CD4-positive, alpha-beta T cell treated with Interleukin-21 for 1 hour (primary cell): ENCODE measurements around the gene USP44.
"Not testable (repeated sequence)": the region's sequence is repeated elsewhere in the genome, so short reads cannot be mapped to it uniquely, and the experiment has no call there.

Experiments
- DNase-seq: peaks from one replicate; pipeline ENCODE4 v3.0.0-alpha.2; 2020

The USP44 gene

GRCh38 chr12:95505039-95505438 lies 46.2 kb downstream of the USP44 start:
- no peak for DNase-seq

DNA sequence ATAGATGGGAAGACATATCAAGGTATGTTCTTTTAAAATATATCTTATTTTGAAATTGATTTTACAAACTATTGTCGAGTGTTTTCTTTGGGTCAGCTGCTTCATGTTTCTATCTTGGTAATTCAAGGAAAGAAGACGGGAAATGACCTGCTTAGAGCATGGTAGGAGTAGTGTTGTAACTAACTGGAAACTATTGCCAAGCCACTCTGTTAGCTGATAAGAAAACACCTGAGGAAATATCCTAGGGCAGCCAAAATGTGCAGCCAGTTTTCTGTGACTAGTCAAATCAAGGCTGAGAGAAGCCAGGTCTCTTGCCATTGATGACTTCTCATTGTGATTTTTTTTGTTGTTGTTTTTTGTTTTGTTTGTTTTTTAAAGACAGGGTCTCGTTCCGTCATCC lies 47.1 kb downstream of the USP44 start:
- DNase-seq: no peak

DNA sequence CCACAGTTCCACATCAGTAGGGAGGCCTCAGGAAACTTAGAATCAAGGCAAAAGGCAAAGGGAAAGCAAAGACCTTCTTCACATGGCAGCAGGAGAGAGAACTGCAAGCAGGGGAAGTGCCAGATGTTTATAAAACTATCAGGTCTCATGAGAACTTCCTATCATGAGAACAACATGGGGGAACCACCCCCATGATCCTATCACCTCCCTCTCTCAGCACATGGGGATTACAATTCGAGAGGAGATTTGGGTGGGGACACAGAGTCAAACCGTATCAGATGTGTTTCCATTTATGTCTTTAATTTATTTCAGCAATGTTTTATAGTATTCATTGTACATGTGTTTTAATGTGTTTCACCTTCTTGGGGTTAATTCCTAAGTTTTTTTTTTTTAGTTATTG lies 51.5 kb downstream of the USP44 start:
- no peak for DNase-seq

DNA sequence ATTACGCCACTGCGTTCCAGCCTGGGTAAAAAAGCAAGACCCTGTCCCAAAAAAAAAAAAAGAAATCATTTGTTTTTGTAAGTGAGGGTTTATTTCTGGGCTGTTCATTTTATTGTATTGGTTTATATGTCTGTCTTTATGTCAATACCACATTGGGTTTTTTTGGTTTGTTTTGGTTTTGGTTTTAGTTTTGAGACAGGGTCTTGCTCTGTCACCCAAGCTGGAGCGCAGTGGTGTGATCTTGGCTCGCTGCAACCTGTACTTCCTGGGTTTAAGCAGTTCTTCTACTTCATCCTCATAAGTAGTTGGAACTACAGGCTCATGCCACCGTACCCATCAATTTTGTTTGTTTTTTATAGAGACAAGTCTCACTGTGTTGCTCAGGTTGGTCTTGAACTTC lies 52.3 kb downstream of the USP44 start:
- DNase-seq: no peak

GRCh38 chr12:95497031-95497430 lies 54.2 kb downstream of the USP44 start:
- DNase-seq: no peak

GRCh38 chr12:95495433-95495832 lies 55.8 kb downstream of the USP44 start:
- no peak for DNase-seq

- no peak for DNase-seq
Observed at GRCh38 chr12:95494888-95495287, 56.4 kb downstream of the USP44 start.

DNA sequence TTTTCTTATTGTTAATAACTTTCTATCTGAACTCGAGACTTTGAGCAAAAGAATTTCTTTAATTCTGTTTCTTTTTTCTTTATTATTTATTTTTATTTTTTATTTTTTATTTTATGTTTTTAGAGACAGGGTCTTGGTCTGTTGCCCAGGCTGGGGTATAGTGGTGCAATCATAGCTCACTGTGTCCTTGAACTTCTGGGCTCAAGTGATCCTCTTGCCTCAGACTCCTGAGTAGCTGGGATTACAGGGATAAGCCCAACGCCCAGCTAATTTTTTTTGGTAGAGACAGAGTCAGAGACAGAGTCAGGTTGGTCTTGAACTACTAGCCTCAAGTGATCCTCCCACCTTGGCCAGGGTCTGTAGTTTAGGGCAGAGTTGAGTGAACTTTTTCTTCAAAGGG lies 58.8 kb downstream of the USP44 start:
- no peak for DNase-seq

DNA sequence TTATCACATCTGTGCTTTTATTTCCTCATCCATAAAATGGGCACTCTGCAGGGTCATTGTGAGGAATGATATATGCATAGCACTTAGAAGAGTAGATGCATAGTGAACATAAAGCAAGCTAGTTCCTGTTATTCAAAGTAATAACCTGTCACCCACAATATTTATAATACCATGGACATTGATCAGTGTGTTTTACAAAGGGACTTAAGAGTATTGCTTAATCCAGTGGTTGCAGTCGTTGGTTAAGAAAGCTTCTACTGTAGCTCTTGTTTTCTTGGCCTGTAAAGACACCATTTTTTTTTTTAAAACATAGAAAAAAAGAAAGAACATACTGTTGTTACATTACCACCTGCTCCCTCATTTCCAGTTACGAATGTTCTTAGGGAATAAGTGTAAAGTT lies 64.3 kb downstream of the USP44 start:
- no peak for DNase-seq

GRCh38 chr12:95484524-95484923 lies 66.8 kb downstream of the USP44 start:
- no peak for DNase-seq

GRCh38 chr12:95482564-95482963 lies 68.7 kb downstream of the USP44 start:
- DNase-seq: not testable (repeated sequence)

GRCh38 chr12:95481888-95482287 lies 69.4 kb downstream of the USP44 start:
- DNase-seq: no peak

- no peak for DNase-seq
Observed at GRCh38 chr12:95481072-95481471, 70.2 kb downstream of the USP44 start.

GRCh38 chr12:95480230-95480629 lies 71.0 kb downstream of the USP44 start:
- no peak for DNase-seq

DNA sequence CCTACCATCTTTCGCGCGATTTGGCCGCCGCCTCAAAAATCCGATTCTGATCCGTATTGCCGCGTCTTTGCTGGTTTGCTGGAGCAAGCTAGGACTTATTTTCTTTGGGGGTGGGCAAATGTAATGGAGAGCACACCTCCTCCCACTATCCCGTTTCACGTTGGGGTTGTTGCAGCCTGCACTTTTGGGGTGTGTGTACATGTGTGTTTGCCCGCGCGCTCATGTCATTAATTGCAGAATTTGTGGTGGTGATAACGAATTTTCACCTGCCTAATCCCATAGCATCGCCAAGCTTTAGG lies 76.7 kb downstream of the USP44 start:
- no peak for DNase-seq

DNA sequence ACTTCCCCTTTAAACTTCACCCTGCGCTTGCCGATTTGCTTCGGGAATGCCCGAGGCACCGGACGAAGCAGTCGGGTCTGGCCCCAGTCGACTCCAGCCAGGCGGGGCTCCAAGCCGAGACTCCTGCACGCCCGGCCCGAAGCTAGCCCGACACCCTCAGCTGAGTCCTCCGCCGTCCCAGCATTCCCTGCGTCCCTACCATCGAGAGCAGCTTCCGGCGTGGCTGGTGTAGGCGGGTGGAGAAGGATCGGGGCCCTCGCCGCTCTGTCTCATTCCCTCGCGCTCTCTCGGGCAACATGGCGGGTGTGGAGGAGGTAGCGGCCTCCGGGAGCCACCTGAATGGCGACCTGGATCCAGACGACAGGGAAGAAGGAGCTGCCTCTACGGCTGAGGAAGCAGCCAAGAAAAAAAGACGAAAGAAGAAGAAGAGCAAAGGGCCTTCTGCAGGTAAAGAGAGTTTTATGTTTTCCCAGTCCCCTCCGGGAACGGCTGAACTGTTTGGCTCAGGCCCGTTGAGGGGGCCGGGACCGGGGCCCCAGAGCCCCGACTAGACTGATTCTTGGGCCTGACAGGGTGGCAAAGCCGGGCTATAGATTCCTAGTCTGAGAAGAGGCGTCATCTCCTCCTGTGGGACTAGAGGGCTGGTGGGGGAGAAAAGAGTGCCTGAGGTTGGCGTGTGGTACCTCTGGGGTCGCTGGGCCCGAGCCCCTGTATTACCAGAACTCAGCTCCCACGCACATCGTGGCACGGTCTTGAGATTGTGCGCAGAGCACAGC lies 77.2 kb downstream of the USP44 start, which contains the start of gene METAP2:
Gene METAP2 (plus strand): TSS at position 269 of the 776 bp plus-strand sequence. CDS start 28 bp downstream, at position 297.
- peak; percentile 91 for DNase-seq

DNA sequence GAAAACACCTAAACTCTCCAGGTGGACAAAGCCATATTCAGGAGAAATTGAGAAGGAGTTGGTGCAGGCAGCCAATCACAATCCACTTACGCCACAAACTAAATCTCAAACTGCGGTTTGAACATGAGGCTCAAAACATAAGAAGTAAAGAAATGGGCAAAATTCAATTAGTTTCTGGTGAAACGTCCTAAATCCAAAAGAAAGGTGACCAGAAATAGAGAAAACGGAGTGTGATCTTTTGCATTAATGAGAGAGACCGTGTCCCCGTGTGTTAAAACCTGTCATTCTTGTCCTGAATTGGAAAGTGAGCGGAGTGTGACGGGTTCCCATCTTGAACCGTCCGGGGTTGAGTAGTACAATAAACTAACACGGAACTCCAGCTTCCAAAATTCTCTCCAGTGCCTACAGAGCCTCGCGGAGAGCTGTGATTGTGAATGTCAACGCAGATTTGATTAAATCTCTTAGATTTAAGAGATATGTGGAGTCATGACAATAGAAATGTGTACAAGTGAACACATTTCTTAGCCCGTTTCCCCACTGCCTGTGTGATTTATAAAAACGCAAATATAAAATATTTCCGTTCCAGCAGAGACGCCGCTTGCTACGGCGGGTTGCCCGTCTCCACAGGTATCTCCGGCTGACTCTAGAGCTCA lies 77.9 kb downstream of the USP44 start:
- peak; percentile 47 for DNase-seq

DNA sequence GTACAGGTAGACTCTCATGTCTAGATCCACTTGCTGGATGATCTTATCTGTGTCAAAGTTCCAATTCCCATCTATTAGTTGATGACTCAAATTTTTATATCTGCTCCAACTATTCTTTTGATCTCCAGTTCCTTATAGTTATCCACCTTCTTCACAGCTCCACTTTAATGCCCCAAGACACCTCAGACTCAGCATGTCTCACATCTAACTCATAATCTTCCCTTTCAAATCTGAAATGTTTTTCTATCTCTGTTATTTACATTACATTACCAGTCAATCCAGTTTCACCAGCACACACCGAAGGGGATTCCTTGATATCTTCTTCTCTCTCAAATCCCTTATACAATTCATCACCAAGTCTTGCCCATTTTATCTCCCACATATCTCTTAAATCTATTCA lies 81.0 kb downstream of the USP44 start:
- DNase-seq: no peak
